Stimulated activated naive B cell treated with anti-CD40 and anti-IgM and Interleukin-4, amounts not matched to agents 10 μg/mL and 1 μg/mL and 100 μg/mL, for 72 hours (primary cell): ENCODE results near the gene INPP5B.

Experiments used
- ATAC-seq, 2 donors: fragments of 150-1000 bp; cut with Tn5 transposase; replicated peaks; 2 replicates each; pipeline ENCODE4 v1.10.0; 2021; ENCODE audit warnings: moderate library complexity in 1 of 2
- DNase-seq: peaks from one replicate; pipeline ENCODE4 v3.0.0; 2021
- H3K27ac Mint-ChIP-seq: one replicate; pipeline ENCODE4 v1.8.0; 2022; ENCODE audit warnings: mild to moderate bottlenecking, mixed read lengths
- H3K27me3 Mint-ChIP-seq, 2 donors: one replicate each; pipeline ENCODE4 v1.8.0; 2022; ENCODE audit warnings: mixed read lengths in 2 of 2
- H3K36me3 Mint-ChIP-seq, 2 donors: one replicate each; pipeline ENCODE4 v1.8.0; 2022; ENCODE audit warnings: mixed read lengths in 2 of 2, mild to moderate bottlenecking in 1 of 2
- H3K4me1 Mint-ChIP-seq, 2 donors: one replicate each; pipeline ENCODE4 v1.8.0; 2022; ENCODE audit warnings: mixed read lengths in 2 of 2, mild to moderate bottlenecking in 1 of 2
- H3K4me3 Mint-ChIP-seq, 2 donors: one replicate each; pipeline ENCODE4 v1.8.0; 2022; ENCODE audit warnings: mild to moderate bottlenecking in 2 of 2, mixed read lengths in 2 of 2, moderate library complexity in 1 of 2
- H3K9me3 Mint-ChIP-seq, 2 donors: one replicate each; pipeline ENCODE4 v1.8.0; 2022; ENCODE audit warnings: mixed read lengths in 2 of 2, mild to moderate bottlenecking in 1 of 2

INPP5B gene

DNA sequence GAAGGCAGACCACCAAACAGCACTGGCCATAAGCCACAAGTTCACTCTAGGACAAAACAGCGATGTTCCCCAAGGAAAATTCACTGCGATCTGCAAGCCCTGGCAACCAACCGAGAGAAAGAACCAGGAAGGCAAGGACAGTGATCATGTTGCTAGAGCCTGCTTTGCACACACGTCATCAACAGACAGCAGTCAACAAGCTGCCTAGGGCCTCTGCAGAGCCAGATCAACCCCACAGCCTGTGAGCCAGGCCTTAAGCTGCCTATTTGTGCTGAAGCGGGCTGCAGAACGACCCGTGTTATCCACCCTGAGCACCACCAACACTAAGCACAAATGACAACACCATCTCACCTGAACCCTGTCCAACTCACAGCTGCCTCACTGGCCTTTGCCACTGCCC is 132.6 kb downstream of the INPP5B start:
- no peaks in the 10 kb centered on the region for H3K9me3 Mint-ChIP-seq
- no peak for ATAC-seq
- peaks cover 27 to 44% of the 10 kb centered on the region in 2 donors for H3K4me1 Mint-ChIP-seq
- DNase-seq = no peak
- no peak overlapping the region for H3K4me3 Mint-ChIP-seq
- no peaks in the 10 kb centered on the region for H3K27me3 Mint-ChIP-seq
- peaks cover 34 to 60% of the 10 kb centered on the region in 2 donors for H3K36me3 Mint-ChIP-seq
- H3K27ac Mint-ChIP-seq = no peak overlapping the region

DNA sequence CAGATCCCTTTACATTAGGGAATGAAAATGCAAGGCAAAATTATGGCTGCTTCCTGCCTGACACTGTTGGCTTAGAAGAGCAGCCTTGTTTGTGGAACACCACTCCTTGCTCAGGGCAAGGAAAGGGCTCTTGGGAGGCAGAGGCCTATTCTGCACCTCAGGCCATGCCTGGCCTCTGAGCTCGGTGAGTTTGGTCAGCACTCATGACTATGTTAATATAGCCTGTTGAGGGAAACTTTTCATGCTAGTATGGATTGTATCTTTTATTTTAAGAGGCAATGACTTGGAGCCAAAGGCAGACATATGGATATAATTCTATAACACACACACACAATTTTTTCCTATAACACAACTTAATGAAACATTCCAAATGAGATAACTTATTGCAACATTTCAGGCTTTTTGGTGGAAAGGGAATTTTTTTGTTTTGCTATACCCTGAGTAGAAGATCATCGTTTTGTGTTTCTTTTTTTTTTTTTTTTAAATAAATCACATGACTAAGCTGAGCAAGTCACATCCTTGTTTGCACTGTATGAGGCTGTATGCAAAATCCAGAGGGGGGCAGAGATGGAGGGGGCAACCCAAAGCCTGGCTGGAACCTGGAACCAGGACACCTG is 133.2 kb downstream of the INPP5B start:
- no peaks in the 10 kb centered on the region for H3K9me3 Mint-ChIP-seq
- peaks cover 34 to 64% of the 10 kb centered on the region in 2 donors for H3K36me3 Mint-ChIP-seq

DNA sequence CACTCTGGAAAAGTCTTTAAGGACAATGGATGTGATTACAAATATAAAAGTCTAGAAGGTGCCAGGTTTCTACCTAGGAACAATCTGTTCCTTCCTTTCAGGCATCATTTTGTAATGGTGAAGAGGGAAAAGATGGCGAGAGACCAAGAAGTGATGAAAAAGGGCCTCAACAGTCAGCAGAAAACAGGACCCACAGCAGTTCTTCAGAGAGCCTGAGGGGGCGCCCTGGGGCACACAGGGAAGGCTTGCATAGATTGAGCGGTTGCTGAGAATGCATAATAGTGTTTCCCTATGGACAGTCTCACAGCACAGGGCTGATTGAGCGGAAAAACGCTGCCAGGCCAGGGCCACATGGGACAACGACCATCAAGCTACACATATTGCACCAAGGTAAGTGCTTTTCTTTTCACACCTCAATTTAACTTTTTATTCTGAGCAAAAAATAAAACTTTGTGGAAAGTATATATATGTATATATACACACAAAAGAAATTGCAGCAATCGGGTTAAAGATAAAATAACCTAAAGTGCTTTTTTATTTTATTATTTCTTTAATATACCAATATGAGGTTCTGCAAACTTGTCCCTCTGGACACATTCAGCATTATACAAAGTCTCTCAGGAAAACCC is 135.7 kb downstream of the INPP5B start:
- H3K4me3 Mint-ChIP-seq = peak overlapping the region in 1 of 2 donors; percentile 53
- no peaks in the 10 kb centered on the region for H3K9me3 Mint-ChIP-seq
- peaks cover 25 to 59% of the 10 kb centered on the region in 2 donors for H3K4me1 Mint-ChIP-seq
- H3K27ac Mint-ChIP-seq = peak overlapping the region; percentile 22
- peaks cover 28 to 52% of the 10 kb centered on the region in 2 donors for H3K36me3 Mint-ChIP-seq
- peak; percentile 33 for DNase-seq
- peak in 1 of 2 donors; percentile 18 for ATAC-seq
- no peaks in the 10 kb centered on the region for H3K27me3 Mint-ChIP-seq

More for the DNA sequence above, 133.2 kb downstream of the INPP5B start:
- Mint-ChIP-seq H3K4me3 (no peak overlapping the region), H3K27ac (no peak overlapping the region), H3K27me3 (no peaks in the 10 kb centered on the region), H3K4me1 (peaks cover 30 to 50% of the 10 kb centered on the region in 2 donors)
- DNase-seq (no peak), ATAC-seq (no peak)
